ENCODE data around the gene CCR6. TPM values are rescaled to one million over a fixed set of nuclear protein-coding genes. Genes with fewer than 3 reads are reported as not detected.

Gene CCR6
- total RNA-seq, 1 experiment from 2014 or later, result not detected

DNA sequence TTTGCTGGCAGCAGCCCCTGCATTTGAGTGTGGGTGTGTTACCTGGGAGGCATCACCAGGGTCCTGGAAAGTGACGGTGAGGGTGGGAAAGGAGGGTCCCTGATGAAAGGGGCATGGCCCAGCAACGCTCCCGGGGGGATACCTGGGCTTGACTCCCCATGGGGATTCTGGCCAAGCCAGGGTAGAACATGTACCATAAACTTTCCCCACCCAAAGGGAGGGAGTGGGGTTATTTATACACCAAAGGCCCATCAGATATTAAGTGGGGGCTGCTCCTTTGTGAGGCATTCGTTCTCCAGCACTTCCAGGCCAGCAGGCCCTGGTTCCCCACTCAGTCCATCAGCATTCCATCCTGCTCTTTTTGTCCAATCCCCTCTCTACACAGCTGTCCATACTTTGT, 20.6 kb upstream of the CCR6 start:
- Histone ChIP-seq H3K4me2 (ENCODE audit: insufficient read depth, insufficient read length, low read length) (no peak overlapping the region), H4K20me1 (ENCODE audit: control insufficient read depth, insufficient read depth, insufficient read length) (no peaks in the 10 kb centered on the region), H4K5ac (ENCODE audit: insufficient read length, low read depth, low read length) (no peak overlapping the region), H4K91ac (ENCODE audit: insufficient read length, low read depth, low read length) (no peak overlapping the region), H3K79me2 (ENCODE audit: insufficient read depth, low read length) (no peaks in the 10 kb centered on the region), H2BK5ac (ENCODE audit: insufficient read length, low read length) (no peak overlapping the region), H4K8ac (replicated peaks; ENCODE audit: insufficient read length, low read depth, low read length) (no peak overlapping the region), H3K9me3 (ENCODE audit: control insufficient read depth, low read depth, low read length) (no peaks in the 10 kb centered on the region), H3K79me1 (ENCODE audit: insufficient read depth, low read depth, low read length, poor library complexity, severe bottlenecking) (no peaks in the 10 kb centered on the region), H3K56ac (ENCODE audit: insufficient read length, low read depth, low read length) (no peak overlapping the region), H3K4ac (ENCODE audit: low read depth, low read length) (no peak overlapping the region), H3K23ac (ENCODE audit: insufficient read length, low read depth, low read length) (no peak overlapping the region), H2BK120ac (ENCODE audit: low read depth, low read length, poor library complexity, severe bottlenecking) (no peak overlapping the region), H3K27ac (ENCODE audit: insufficient read length, low read depth, low read length) (no peak overlapping the region), H2BK15ac (ENCODE audit: low read depth, low read length) (no peak overlapping the region), H3K14ac (ENCODE audit: insufficient read depth, low read length) (no peak overlapping the region), H2BK12ac (ENCODE audit: insufficient read length, low read depth, low read length) (no peak overlapping the region), H3K23me2 (ENCODE audit: insufficient read length, low read depth, low read length, poor library complexity, severe bottlenecking) (no peaks in the 10 kb centered on the region), H3K4me1 (ENCODE audit: insufficient read depth, low read length) (no peaks in the 10 kb centered on the region; the same call in 1 of the 2 replicates), H2AK5ac (ENCODE audit: insufficient read length, low read length) (no peak overlapping the region), H2AFZ (ENCODE audit: low read length) (no peak overlapping the region), H3K9ac (ENCODE audit: extremely low read depth, insufficient read length, low read length) (no peak overlapping the region), H3T11ph (ENCODE audit: low read length) (no peak overlapping the region), H3K18ac (ENCODE audit: insufficient read length, low read depth, low read length) (no peak overlapping the region), H3K27me3 (ENCODE audit: insufficient read depth, low read length) (no peaks in the 10 kb centered on the region), H2BK20ac (ENCODE audit: low read depth, low read length, poor library complexity, severe bottlenecking) (no peak overlapping the region)
- DNase-seq, result no peak
- H3K4me3 Mint-ChIP-seq, result no peak overlapping the region
- peaks cover 0 to 2% of the 10 kb centered on the region in 2 experiments; a peak in 1 of 5 replicates for H3K9me3 Mint-ChIP-seq
- H3K27me3 Mint-ChIP-seq (ENCODE audit: low read depth), result no peaks in the 10 kb centered on the region; the same call in none of the 2 replicates
- H3K27ac Mint-ChIP-seq, result no peak overlapping the region; a peak in 1 of 7 replicates
- TF ChIP-seq, protein P1, sequence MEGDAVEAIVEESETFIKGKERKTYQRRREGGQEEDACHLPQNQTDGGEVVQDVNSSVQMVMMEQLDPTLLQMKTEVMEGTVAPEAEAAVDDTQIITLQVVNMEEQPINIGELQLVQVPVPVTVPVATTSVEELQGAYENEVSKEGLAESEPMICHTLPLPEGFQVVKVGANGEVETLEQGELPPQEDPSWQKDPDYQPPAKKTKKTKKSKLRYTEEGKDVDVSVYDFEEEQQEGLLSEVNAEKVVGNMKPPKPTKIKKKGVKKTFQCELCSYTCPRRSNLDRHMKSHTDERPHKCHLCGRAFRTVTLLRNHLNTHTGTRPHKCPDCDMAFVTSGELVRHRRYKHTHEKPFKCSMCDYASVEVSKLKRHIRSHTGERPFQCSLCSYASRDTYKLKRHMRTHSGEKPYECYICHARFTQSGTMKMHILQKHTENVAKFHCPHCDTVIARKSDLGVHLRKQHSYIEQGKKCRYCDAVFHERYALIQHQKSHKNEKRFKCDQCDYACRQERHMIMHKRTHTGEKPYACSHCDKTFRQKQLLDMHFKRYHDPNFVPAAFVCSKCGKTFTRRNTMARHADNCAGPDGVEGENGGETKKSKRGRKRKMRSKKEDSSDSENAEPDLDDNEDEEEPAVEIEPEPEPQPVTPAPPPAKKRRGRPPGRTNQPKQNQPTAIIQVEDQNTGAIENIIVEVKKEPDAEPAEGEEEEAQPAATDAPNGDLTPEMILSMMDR (conservative IDR thresholded peaks at IDR 0.05), result no peak
- H3K4me1 Mint-ChIP-seq, result peaks cover 8 to 12% of the 10 kb centered on the region in 2 experiments
- no peaks in the 10 kb centered on the region for H3K36me3 Mint-ChIP-seq (ENCODE audit: insufficient read depth in 1 of 3, low read depth in 3 of 3)
- no CpG with 5 or more reads among the region's 4 CpGs for WGBS (ENCODE audit: extremely low coverage, insufficient read length, low lambda C conversion rate)
